Measurements from ENCODE around the gene KCNJ18. TPM values are rescaled to one million over a fixed set of nuclear protein-coding genes. Genes with fewer than 3 reads are reported as not detected.
"Not testable (repeated sequence)": the region's sequence is repeated elsewhere in the genome, so short reads cannot be mapped to it uniquely, and the experiment has no call there.

The KCNJ18 gene
- total and polyA plus RNA-seq, 4 donors: not detected

DNA sequence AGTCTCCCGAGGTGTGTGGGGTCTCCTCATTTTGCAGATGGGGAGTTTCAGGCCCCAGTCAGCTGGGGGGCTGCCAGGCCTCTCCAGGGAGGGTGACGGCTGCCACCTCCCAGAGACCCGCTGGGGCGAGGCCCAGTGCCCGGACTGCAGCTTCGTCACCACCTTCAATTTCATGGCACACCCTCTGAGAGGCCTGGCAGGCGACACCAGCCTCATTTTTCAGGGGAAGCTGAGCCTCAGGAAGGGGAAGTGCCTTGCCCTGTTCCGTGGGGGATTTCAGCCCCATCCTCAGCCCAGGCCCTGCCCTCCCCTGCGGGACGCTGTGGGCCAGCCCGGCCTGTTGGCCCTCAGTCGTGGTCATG lies 362 bp downstream of the KCNJ18 start:
- not testable (repeated sequence) for H3K9me3 ChIP-seq (ENCODE audit: control insufficient read depth, insufficient read depth, low read length); H3K4me3 ChIP-seq (ENCODE audit: low read depth, low read length); H3K36me3 ChIP-seq (ENCODE audit: control insufficient read depth, insufficient read depth, low read length); H3K4me1 ChIP-seq (ENCODE audit: control insufficient read depth, insufficient read depth, low read length); H3K27ac ChIP-seq (ENCODE audit: low read depth, low read length); DNase-seq (ENCODE audit: low read depth in 4 of 6, low spot score in 6 of 6); H3K27me3 ChIP-seq (ENCODE audit: control insufficient read depth, insufficient read depth, low read length)
- WGBS (ENCODE audit: insufficient coverage): 48% methylated on average over 3 of the region's 12 CpGs

DNA sequence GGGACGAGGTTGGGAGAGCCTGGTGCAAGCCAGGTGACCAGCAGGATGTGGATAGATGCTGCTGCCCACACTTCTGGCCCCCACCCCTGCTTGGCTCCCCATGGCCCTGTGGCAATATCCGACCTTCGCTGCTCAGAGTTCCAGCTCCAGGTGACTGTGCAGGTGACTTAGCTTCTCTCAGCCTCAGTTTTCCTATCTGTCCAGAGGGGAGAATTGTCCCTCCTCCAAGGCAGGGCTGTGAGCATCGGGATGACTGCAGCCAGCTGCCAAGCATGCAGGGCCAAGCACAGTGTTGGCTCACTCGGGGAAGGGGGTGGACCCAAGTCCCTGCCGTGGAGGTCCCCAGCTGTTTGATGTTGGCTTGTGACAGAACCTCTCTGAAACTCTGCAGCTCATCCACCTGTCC lies 1.1 kb downstream of the KCNJ18 start:
- H3K4me3 ChIP-seq (ENCODE audit: low read depth, low read length); H3K27ac ChIP-seq (ENCODE audit: low read depth, low read length); H3K4me1 ChIP-seq (ENCODE audit: control insufficient read depth, insufficient read depth, low read length); H3K36me3 ChIP-seq (ENCODE audit: control insufficient read depth, insufficient read depth, low read length); DNase-seq (ENCODE audit: low read depth in 4 of 6, low spot score in 6 of 6); H3K9me3 ChIP-seq (ENCODE audit: control insufficient read depth, insufficient read depth, low read length); H3K27me3 ChIP-seq (ENCODE audit: control insufficient read depth, insufficient read depth, low read length): not testable (repeated sequence)
- 66% methylated on average over 6 of the region's 6 CpGs for WGBS (ENCODE audit: insufficient coverage)

DNA sequence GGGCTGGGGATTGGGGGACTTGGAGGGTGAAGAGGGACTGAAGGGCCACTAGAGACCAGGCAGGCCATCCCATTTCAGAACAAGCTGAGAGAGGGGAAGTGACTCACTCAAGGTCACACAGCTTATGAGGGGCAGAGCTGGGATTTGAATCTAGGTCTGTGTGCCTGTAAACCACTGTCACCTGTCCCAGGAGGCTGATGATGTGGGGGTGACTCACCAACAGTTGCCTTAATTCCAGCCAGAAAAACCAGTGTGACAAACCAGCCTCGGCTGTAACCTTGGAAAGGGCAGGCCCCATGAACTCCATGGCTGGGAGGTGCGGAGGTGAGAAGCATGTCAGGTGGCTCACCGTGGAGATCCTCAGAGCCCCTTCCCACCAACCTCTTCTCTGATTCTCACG lies 1.6 kb downstream of the KCNJ18 start:
- DNase-seq (ENCODE audit: low read depth in 4 of 6, low spot score in 6 of 6); H3K9me3 ChIP-seq (ENCODE audit: control insufficient read depth, insufficient read depth, low read length); H3K4me3 ChIP-seq (ENCODE audit: low read depth, low read length); H3K4me1 ChIP-seq (ENCODE audit: control insufficient read depth, insufficient read depth, low read length); H3K27ac ChIP-seq (ENCODE audit: low read depth, low read length); H3K27me3 ChIP-seq (ENCODE audit: control insufficient read depth, insufficient read depth, low read length); H3K36me3 ChIP-seq (ENCODE audit: control insufficient read depth, insufficient read depth, low read length): not testable (repeated sequence)
- WGBS (ENCODE audit: insufficient coverage): no CpG with 5 or more reads among the region's 4 CpGs

DNA sequence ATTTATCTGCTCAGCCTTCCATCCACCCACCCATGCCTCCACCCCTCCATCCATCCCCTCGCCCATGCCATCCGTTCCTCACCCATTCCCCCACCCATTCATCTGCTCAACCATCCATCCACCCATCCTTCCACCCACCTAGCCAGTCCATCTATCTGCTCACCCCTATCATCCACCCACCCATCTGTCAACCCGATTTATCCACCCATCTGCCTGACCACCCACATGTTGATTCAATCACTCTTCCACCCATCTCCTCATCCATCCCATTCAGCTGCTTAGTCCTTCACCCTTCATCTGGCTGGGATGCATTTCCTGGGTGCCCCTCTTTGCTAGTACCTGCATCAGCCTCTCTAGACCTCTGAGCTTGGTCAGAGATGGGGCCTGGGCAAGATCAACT lies 3.9 kb downstream of the KCNJ18 start:
- DNase-seq (ENCODE audit: low read depth in 4 of 6, low spot score in 6 of 6); H3K4me1 ChIP-seq (ENCODE audit: control insufficient read depth, insufficient read depth, low read length); H3K9me3 ChIP-seq (ENCODE audit: control insufficient read depth, insufficient read depth, low read length); H3K36me3 ChIP-seq (ENCODE audit: control insufficient read depth, insufficient read depth, low read length); H3K4me3 ChIP-seq (ENCODE audit: low read depth, low read length); H3K27me3 ChIP-seq (ENCODE audit: control insufficient read depth, insufficient read depth, low read length); H3K27ac ChIP-seq (ENCODE audit: low read depth, low read length): not testable (repeated sequence)
- 83% methylated on average over 1 of the region's 3 CpGs for WGBS (ENCODE audit: insufficient coverage)

DNA sequence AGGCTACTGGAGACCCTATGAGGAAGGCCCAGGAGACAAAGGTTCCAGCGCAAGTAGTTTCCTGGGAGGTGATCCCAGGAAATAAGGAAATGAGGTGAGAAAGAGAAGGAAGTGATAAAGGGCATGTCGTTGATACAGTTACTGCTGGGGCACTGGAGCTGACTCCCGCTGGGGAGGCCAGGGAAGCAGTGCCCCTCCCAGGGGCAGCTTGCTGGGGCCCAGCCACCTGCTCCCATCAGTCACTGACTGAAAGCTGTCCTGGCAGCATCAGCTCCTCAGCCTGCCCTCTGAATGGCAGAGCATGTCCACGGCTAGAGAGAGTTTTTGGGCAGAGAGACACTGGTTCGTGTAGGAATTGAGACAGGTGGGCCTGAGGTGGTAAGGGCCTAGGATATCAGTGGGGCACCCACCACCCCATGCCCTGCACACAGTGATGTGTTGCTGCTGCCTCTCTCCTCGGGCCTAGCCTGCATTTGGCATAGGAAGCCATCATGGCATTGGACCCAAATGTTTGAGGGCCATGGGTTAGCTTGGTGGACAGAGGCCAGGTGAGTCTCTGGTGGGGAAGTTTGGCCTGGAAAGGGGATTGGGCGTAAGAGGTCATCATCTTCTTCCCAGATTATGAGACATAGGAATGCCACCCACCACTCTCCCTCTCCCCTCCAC lies 4.7 kb downstream of the KCNJ18 start:
- H3K9me3 ChIP-seq (ENCODE audit: control insufficient read depth, insufficient read depth, low read length); H3K27ac ChIP-seq (ENCODE audit: low read depth, low read length); DNase-seq (ENCODE audit: low read depth in 4 of 6, low spot score in 6 of 6); H3K4me3 ChIP-seq (ENCODE audit: low read depth, low read length); H3K27me3 ChIP-seq (ENCODE audit: control insufficient read depth, insufficient read depth, low read length); H3K36me3 ChIP-seq (ENCODE audit: control insufficient read depth, insufficient read depth, low read length); H3K4me1 ChIP-seq (ENCODE audit: control insufficient read depth, insufficient read depth, low read length): not testable (repeated sequence)
- WGBS (ENCODE audit: insufficient coverage): 48% methylated on average over 6 of the region's 7 CpGs

DNA sequence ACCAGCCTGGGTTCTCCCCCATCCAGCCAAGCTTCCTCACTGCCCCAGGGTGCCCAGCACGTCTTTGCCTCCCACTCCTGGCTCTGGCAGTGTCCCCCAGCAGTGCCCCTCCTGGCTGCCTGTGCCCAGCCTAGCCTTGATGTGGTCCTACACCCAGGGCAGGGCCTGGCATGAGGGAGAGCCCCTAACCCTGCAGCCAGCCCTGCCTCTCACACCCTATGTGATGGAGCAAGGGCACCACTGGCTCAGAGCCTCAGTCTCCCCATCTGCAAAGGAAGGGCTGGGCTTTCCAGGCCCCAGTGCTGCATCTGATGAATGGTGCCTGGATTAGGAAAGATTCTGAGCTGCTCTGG lies 5.2 kb downstream of the KCNJ18 start:
- DNase-seq (ENCODE audit: low read depth in 4 of 6, low spot score in 6 of 6); H3K27me3 ChIP-seq (ENCODE audit: control insufficient read depth, insufficient read depth, low read length); H3K36me3 ChIP-seq (ENCODE audit: control insufficient read depth, insufficient read depth, low read length); H3K4me1 ChIP-seq (ENCODE audit: control insufficient read depth, insufficient read depth, low read length); H3K4me3 ChIP-seq (ENCODE audit: low read depth, low read length); H3K9me3 ChIP-seq (ENCODE audit: control insufficient read depth, insufficient read depth, low read length); H3K27ac ChIP-seq (ENCODE audit: low read depth, low read length): not testable (repeated sequence)
- 28% methylated on average over 1 of the region's 1 CpG for WGBS (ENCODE audit: insufficient coverage)

DNA sequence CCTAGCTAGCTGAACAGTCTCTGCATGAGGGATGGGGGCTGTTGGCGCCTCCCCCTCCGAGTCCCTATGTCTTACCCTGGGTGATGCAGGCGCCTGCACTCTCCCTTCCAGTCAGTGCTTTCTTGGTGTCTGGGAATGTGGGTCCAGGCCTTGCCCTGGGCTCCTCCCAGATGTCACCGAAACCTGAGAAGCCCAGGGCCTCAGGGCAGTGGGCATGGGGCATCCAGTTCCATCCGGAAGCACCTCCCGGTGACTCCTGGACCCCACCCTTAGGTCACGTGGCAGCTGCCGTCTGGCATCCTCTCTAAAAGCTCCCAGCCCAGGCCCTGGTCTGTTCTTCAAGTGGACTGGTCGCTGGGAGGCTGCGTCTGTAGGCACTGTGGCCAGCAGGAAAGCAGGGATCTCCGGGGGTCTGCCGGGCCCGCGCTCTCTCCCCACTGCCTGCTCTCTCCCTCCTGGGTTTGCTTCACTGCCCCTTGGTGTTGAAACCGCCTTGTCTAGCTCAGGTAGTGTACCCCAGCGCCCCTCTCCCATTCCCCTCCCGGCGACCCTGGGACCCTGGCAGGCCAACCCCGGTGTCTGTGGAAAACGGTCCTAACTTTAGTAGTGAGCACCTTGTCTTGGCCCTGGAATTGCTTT lies 6.2 kb downstream of the KCNJ18 start:
- not testable (repeated sequence) for H3K27ac ChIP-seq (ENCODE audit: low read depth, low read length); H3K36me3 ChIP-seq (ENCODE audit: control insufficient read depth, insufficient read depth, low read length); H3K4me1 ChIP-seq (ENCODE audit: control insufficient read depth, insufficient read depth, low read length); H3K4me3 ChIP-seq (ENCODE audit: low read depth, low read length); H3K9me3 ChIP-seq (ENCODE audit: control insufficient read depth, insufficient read depth, low read length); H3K27me3 ChIP-seq (ENCODE audit: control insufficient read depth, insufficient read depth, low read length); DNase-seq (ENCODE audit: low read depth in 4 of 6, low spot score in 6 of 6)
- WGBS (ENCODE audit: insufficient coverage): 80% methylated on average over 6 of the region's 20 CpGs

DNA sequence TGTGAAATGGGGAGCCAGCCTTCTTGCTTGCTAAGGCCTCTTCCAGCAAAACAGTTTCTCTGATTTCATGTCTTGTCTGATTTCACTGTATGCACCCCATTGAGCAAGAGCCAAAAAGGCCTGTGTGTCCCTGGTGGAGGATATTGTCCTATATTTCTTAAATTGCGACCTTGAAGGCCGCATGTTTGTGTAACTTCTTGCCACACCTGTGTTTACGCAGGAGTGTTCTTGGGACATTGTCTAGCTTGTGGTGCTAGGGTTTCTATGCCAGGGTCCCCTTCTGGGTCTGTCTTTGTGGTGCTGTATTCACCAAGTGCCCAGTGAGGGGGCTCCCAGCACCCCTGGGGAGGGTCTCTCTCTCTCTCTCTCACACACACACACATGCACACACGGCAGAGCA lies 6.8 kb downstream of the KCNJ18 start:
- H3K27ac ChIP-seq (ENCODE audit: low read depth, low read length); H3K36me3 ChIP-seq (ENCODE audit: control insufficient read depth, insufficient read depth, low read length); H3K27me3 ChIP-seq (ENCODE audit: control insufficient read depth, insufficient read depth, low read length); H3K4me1 ChIP-seq (ENCODE audit: control insufficient read depth, insufficient read depth, low read length); H3K4me3 ChIP-seq (ENCODE audit: low read depth, low read length); H3K9me3 ChIP-seq (ENCODE audit: control insufficient read depth, insufficient read depth, low read length); DNase-seq (ENCODE audit: low read depth in 4 of 6, low spot score in 6 of 6): not testable (repeated sequence)
- 79% methylated on average over 2 of the region's 4 CpGs for WGBS (ENCODE audit: insufficient coverage)

DNA sequence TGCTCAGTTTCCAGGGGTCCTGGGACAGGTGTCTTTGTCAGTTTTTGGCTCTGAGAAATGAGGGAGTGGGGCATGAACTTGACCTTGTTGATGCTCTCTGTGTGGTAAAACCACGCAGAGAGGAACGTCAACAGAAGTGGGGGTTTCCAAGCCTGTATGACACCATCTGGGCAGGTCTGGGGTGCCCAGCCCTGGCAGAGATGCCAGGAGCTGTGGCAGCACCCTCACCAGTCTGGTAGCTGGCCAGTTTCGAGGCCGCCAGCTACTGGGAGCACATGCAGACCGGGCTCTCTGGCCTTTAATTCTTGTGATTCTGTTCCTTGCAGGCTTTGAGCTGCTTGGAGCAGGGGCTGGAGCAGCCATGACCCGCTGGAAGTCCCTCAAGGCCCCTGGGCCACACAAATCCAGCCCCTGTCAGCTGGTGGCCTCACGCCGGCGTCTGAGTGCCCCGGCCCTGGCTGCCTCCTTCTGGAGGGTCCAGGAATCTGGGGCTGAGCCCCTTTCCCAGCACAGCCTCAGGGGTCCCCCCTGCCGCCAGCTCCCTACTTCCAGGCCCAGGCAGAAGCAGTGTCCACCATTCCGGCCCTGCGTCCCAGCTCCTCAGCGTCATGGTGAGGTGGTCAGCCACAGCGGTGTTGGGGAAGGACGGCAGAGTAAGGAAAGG lies 7.4 kb downstream of the KCNJ18 start:
- not testable (repeated sequence) for H3K27me3 ChIP-seq (ENCODE audit: control insufficient read depth, insufficient read depth, low read length); H3K36me3 ChIP-seq (ENCODE audit: control insufficient read depth, insufficient read depth, low read length); H3K4me1 ChIP-seq (ENCODE audit: control insufficient read depth, insufficient read depth, low read length); H3K4me3 ChIP-seq (ENCODE audit: low read depth, low read length); H3K27ac ChIP-seq (ENCODE audit: low read depth, low read length); H3K9me3 ChIP-seq (ENCODE audit: control insufficient read depth, insufficient read depth, low read length); DNase-seq (ENCODE audit: low read depth in 4 of 6, low spot score in 6 of 6)
- WGBS (ENCODE audit: insufficient coverage): 70% methylated on average over 10 of the region's 16 CpGs

DNA sequence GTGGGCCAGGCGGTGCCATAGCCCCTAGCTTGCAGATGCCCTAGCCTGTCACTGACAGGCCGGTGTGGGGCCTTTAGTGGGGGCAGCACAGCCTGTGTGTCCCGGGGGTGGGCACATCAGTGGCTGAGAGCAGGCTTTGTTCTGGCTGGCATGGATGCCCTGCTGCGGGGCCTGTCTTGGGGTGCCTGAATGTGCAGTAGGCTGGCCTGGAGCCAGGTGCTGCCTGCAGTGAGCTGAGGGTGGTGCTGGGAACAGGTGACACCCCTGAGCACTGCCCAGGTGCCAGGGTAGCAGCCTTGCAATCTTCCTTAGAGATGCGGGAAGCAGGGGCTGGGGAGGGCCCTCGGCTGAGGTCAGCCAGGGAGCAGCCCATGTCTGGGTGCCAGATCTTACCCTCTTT lies 8.8 kb downstream of the KCNJ18 start:
- not testable (repeated sequence) for H3K4me3 ChIP-seq (ENCODE audit: low read depth, low read length); H3K4me1 ChIP-seq (ENCODE audit: control insufficient read depth, insufficient read depth, low read length); H3K27me3 ChIP-seq (ENCODE audit: control insufficient read depth, insufficient read depth, low read length); DNase-seq (ENCODE audit: low read depth in 4 of 6, low spot score in 6 of 6); H3K27ac ChIP-seq (ENCODE audit: low read depth, low read length); H3K9me3 ChIP-seq (ENCODE audit: control insufficient read depth, insufficient read depth, low read length); H3K36me3 ChIP-seq (ENCODE audit: control insufficient read depth, insufficient read depth, low read length)
- WGBS (ENCODE audit: insufficient coverage): 81% methylated on average over 2 of the region's 6 CpGs
